SKM-1 (cell line): ENCODE measurements around the gene LTO1.

Source experiments
- DNase-seq: peaks from one replicate; lab custom pipeline; 2025; ENCODE audit not compliant: unreplicated experiment; lab: John Stamatoyannopoulos, UW

LTO1 gene

DNA sequence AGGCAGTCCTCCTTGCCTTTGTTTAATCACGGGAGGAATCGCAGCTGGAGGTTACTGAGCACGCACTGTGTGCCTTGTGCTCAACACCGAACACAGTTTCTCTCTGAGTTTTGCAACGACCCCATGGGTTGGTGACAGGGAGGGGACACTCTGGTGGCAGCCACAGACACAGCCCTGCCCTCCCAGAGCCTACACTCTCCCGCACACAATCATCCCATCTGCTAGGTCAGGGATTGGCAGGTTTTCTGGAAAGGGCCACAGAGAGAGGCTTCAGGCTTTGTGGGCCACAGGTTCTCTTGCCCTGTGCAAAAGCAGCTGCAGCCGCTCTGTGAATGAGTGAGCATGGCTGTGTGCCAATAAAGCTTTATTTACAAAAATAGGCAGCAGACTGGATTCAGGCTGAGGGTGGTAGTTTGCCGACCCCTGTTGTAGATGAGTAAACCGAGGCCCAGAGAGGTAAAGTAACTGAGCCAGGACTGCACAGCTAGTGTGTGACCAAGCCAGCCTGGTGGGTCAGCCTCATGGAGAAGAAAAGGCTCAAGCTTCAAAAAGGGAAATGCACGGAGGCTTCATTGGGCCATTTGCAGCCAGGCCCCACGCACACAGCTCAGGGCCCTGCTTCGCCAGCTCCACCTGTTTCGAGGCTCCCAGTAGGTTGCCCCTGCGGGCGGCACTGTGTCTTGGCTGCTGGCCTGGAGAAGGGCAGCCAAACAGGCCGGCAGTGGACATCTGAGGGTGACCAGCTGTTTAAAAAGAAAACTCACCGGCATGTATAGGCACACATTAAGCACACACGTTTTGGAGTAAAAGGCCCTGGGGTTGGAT lies 16.3 kb downstream of the LTO1 start:
- no peak for DNase-seq

DNA sequence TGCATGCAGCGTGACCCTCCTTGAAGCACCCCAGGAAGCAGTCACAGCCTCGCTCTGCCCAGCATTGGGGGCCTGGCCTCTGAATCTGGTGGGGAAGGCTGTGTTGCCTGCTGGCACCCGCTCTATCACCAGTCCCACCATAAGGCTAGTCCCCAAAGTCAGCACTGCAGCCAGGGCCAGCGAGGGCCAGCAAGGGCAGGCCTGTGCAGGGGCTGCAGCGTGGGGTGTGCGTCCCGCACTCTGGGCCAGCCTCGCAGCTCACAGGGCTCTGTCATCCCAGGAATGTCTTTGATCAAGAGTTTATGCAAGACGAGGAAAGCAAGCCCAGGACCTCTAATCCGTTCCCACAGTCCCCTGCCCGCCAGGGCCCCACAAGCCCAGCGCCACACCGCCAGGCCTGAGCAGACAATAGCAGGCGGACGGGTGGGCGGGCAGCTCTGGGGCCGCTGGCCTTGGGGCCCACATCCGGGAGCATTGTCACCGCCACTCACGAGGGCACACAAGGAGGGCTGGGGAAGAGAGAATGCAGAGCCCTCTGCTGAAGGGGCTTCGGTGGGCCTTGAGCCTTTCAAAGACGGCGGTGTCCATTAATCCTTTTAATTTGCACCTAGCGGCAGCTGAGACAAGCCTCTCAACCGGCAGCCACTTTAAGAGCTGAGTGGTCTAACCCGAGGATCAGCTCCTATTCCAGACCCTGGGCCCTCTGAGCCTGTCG lies 17.1 kb downstream of the LTO1 start:
- DNase-seq: no peak

DNA sequence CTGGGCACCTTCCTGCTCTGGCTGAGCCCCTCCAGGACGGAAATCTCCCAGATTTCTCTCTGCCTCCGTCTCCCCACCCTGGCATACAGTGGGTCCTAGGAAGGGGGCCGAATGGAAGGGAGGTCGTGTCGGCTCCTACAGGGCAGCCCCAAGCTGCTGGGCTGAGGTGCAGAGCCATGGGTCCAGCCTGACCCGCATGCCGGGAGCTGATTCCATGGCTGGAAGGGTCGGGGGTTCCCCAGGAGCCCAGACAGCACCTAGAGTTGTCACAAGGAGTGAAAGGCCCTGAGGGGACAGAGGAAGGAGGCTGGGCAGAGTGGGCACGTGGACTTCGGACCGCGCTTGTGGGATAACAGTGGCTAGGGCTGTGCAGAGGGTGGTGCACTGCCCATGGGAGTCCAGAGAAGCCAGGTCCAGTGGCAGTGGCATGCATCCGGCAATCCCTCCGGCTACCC lies 17.7 kb downstream of the LTO1 start:
- no peak for DNase-seq

DNA sequence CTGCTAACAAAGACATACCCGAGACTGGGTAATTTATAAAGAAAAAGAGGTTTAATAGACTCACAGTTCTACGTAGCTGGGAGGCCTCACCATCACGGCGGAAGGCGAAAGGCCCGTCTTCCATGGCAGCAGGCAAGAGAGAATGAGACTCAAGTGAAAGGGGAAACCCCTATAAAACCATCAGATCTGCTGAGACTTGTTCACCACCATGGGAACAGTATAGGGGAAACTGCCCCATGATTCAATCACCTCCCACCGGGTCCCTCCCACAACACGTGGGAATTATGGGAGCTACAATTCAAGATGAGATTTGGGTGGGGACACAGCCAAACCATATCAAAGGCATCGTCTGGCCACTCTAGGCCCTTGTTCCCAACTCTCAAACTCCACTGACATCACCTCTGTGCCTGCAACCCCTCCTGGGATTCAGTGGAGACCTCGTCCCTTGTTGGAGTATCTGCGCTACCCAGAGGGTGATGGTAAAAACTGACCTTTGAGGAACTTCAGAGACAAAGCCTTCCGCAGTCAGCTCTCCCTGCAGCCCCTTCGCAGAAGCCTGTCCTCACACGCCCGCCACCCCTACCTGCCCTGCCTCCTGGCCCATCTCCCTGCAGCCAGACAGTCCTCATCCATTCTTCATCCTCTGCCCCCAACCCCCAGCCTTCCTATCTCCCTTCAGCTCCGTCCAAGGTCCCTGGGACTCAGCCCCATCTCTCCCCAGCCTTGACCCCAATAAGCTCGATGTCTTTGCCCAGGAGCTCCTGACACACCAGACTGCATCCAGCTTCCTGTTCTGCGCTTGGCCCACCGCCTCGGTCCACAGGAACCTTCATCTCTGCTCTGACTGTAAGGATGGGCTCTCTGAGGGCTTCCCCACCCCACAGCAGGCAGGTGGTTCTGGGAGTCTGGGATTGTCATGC lies 18.4 kb downstream of the LTO1 start:
- DNase-seq: no peak

DNA sequence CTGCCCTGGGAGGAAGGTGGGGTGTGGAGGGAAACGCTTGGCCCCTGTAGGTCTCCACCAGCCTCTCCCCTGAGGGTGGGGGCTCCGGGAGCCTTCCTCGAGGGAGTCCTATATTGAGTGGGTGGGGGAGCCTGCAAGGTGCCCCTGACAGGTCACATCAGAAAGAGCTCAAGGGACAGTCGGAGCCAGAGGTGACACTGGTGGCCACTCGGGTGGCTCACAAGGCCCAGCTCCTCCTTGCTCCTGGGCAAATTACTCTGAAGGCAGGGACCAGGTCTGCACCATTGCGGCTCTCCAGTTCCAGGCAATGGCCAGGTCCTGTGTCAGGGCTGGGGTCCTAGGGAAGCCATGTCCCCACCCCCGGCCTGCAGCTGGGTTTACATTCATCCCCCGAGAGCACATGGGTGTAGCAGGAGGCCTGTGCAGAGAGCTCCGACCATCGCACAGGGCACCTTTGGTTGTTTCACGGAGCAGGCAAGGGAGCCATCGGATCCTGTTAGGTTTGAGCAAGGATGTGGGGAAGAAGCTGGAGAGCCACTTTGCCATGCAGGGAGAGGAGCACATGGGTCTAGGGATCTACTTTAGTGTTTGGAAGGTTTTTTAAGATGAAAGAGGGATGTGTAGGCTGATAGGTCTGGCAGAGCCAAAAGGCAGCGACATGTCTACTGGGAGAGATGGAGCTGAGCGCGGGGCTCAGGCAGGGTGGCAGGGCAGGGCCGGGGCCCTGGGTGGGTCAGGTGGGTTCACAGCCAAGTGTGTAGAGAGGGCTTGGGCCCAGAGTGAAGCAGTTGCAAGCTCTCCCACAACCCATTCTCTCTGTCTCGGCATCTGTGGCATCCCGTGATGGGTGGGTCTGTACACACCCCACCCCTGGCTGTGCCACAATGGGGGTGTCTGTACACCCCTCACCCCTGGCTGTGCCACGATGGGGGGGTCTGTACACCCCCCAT lies 19.4 kb downstream of the LTO1 start:
- no peak for DNase-seq

DNA sequence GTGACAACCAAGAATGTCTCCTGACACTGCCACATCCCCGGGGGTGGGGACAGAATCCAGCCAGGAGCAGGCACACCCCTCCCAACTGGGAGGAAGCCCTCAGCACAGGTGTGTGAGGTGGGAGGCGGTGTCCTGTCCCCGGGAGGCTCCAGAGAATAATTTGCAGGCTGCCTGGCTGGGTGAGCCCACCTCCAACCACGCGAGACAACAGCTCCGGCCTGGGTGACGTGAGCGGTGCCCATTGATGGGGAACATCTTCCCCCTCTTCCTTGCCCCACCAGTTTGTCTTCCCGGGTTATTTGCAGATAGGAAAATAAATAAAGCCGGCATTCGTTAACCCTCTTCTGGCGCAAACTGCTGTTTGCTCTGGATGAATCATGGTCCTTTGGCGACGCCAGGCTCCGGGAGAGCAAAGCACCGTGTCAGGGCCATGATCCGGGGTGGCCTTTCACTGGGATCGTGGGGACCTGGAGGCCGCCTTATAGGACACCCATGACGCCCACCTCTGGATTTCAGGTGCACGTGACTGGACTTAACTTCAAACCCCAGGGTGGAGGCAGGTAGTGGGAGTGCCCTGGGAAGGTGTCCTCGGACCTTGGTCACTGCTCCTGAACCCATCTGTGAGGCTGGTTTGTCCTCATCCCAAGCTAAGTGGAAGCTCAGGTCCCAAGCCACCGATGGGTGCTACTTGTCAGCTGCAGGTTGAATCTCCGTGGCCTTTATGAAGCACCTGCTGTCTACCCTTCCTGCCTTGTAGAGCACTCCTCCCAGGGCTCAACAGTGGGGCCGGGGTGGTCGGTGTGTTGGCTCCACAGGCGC lies 20.3 kb downstream of the LTO1 start:
- no peak for DNase-seq

DNA sequence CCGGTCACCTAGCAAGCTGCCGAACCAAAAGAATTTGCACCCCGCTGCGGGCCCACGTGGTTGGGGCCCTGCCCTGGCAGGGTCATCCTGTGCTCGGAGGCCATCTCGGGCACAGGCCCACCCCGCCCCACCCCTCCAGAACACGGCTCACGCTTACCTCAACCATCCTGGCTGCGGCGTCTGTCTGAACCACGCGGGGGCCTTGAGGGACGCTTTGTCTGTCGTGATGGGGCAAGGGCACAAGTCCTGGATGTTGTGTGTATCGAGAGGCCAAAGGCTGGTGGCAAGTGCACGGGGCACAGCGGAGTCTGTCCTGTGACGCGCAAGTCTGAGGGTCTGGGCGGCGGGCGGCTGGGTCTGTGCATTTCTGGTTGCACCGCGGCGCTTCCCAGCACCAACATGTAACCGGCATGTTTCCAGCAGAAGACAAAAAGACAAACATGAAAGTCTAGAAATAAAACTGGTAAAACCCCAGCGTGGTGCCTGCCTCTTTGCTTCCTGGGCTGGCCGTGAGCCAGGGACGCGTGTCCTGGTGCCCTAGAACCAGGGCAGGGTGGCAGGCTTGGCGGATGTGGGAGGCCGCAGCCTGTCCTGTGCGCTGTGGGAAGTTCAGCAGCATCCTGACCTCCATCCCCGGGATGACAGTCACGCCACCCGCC lies 21.0 kb downstream of the LTO1 start:
- DNase-seq: no peak

DNA sequence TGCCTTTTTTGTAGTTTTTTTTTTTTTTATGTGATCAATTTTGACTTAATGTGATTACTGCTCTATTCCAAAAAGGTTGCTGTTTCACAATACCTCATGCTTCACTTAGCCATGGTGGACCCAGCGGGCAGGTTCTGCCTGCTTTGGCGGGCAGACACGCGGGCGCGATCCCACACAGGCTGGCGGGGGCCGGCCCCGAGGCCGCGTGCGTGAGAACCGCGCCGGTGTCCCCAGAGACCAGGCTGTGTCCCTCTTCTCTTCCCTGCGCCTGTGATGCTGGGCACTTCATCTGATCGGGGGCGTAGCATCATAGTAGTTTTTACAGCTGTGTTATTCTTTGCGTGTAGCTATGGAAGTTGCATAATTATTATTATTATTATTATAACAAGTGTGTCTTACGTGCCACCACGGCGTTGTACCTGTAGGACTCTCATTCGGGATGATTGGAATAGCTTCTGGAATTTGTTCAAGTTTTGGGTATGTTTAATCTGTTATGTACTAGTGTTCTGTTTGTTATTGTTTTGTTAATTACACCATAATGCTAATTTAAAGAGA lies 21.7 kb downstream of the LTO1 start:
- no peak for DNase-seq

DNA sequence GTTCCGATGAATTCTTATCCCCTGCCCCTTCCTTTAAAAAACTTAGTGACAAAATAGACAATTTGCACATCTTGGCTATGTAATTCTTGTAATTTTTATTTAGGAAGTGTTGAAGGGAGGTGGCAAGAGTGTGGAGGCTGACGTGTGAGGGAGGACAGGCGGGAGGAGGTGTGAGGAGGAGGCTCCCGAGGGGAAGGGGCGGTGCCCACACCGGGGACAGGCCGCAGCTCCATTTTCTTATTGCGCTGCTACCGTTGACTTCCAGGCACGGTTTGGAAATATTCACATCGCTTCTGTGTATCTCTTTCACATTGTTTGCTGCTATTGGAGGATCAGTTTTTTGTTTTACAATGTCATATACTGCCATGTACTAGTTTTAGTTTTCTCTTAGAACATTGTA lies 22.2 kb downstream of the LTO1 start:
- no peak for DNase-seq

DNA sequence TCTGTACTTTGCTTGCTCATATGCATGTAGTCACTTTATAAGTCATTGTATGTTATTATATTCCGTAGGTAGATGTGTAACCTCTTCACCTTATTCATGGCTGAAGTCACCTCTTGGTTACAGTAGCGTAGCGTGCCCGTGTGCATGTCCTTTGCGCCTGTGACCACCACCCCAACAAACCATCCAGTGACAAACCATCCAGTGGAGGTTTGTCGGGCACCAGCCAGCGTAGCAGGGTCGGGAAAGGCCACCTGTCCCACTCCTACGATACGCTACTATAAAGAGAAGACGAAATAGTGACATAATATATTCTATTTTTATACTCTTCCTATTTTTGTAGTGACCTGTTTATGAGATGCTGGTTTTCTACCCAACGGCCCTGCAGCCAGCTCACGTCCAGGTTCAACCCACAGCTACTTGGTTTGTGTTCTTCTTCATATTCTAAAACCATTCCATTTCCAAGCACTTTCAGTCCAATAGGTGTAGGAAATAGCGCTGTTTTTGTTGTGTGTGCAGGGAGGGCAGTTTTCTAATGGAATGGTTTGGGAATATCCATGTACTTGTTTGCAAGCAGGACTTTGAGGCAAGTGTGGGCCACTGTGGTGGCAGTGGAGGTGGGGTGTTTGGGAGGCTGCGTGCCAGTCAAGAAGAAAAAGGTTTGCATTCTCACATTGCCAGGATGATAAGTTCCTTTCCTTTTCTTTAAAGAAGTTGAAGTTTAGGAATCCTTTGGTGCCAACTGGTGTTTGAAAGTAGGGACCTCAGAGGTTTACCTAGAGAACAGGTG lies 23.1 kb downstream of the LTO1 start:
- DNase-seq: no peak

DNA sequence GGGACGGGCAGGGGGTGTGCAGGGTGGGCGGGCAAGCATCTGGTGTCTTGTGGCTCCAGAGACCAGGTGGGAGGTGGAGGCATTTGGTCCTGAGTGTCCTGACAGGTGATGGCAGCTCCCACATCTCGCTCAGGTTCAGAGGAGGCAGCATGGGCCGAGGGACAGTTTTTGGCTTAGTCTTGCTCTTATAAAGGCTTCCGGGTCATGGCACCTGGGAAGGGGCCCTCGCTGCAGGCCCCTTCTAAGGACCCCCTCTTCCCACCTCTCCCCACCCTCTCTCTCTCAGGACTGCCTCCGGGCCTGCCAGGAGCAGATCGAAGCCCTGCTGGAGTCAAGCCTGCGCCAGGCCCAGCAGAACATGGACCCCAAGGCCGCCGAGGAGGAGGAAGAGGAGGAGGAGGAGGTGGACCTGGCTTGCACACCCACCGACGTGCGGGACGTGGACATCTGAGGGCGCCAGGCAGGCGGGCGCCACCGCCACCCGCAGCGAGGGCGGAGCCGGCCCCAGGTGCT lies 24.3 kb downstream of the LTO1 start:
- DNase-seq: no peak

DNA sequence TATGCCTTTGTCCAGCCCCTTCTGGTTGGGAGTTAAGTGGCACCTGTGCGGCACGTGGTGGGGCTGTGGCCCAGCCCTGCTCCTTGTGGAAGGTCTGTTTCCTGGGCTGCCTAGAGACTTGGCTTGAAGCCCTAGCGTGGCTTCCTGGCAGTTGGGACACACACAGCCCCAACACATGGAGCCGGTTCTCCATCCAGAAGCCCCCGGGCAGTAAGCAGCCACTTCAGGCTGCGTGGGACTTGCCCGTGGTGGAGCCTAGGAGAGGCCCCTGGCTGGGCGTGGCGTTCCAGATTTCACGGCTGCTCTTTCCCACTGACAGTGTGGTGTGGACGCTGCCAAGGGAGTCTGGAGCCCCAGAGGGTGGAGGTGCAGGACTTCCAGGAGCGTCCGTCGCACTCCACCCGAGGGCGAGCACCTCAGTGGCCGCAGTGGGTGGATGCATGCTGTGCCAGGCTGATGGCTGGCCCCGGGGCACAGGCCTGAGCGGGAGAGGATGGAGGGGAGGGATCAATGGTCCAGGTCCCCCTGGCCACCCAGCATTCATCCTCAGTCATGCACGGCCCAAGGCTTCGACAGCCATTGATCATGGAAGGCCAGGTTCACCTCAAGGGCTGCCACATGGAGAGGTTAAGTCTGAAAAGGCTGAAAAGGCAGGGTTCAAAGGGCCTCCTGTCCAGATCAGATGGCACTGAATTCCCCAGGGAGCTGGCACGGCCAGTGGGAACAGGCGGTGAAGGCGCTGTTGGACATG lies 24.9 kb downstream of the LTO1 start:
- no peak for DNase-seq

DNA sequence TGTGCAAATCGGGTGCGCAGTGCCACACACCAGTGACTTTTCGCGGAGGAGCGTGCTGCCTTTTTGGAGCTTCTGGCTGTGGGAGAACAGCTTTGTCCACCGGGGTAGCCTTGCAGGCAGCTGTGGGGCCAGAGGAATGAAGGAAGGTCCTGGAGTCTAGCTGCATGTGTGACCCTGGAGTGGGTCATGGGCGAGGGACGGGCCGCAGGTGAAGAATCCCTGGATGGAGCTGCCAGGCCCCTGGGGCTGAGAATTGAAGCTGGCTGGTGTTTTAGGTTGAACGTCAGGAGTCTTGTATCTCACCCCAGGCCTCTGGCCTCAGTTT lies 25.6 kb downstream of the LTO1 start:
- no peak for DNase-seq

DNA sequence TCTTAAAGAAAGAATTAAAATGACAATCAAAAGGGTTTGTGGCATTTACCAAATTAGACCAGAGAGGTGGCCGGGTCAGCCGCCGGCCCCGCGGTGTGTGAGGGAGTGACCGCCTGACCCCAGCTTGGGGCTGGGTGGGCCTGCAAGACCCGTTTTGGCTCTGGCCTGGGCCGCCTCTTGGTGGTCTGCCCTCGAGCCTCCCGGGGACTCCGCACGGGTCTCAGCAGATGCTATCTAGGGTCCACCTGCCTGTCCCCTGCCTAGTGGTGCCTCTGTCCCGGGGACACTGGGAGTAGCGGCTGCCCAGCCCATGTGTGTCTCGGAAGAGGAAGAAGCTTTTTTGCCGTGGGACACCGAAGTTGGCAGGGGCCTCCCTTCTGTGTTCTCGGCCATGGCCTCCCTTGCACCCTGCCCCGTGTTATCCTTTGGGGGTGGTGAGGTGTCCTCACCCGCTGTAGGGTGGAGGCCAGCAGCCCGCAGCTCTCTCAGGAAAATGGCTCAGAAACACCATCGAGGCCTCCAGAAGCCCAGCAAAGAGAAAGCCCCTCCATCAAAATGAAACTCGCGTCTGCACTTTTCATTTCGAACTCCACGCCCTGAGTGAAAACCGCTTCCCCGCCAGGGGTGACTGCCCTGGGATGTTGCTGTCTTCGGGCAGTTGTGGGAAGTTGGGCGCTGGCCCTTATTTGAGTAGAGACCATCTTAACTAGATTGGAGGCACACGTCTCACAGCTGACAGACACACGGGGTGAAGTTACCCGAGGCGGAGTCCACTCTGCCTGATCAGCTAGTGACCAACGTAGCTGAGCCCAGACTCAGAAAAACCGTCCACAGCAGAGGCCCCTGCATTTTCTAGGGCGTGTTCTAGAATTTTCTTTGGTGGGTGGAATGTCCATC lies 26.2 kb downstream of the LTO1 start:
- no peak for DNase-seq

DNA sequence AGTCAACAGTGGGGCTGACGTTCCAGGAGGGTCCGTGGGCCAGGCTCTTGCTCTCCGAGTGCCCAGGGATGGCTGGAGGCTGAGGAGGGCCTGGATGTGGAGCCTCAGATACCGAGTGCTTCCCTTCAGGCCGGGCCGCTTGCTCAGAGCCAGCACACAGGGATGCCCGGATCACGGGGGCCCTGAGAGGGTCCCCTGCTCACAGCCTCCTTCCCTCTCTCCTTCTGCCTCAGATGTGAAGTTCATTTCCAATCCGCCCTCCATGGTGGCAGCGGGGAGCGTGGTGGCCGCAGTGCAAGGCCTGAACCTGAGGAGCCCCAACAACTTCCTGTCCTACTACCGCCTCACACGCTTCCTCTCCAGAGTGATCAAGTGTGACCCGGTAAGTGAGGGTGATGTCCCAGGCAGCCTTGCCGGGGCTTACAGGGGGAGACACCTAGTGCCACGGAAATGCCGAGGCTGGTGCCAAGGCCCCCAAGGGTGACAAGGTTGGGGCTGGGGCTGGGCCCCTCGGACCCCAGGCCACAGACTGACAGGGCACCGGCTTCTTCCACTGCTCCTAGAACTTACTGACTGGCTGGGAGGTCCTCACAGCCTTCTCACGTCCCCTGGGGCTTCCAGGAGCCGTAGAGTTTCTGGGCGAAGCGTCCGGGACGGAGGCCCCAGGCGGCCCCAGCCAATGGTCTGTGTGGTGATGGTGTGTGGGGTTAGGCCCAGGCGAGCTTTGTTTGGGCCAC lies 27.2 kb downstream of the LTO1 start:
- no peak for DNase-seq
